ENCODE data around the gene TGM2. TPM values are rescaled to one million over a fixed set of nuclear protein-coding genes. Genes with fewer than 3 reads are reported as not detected.

Gene TGM2
- total and polyA plus RNA-seq, 9 of the 15 experiments (the other 6 are each of a cell fraction or from before 2014, with no cell fraction given): 5.5 to 78.5 (median 37.6) TPM

GRCh38 chr20:38165089-38165965 is at the start of gene TGM2 (continued):
- TF ChIP-seq ERF (CRISPR knock-in tag; IDR thresholded peaks at IDR 0.05) (no peak), ZBTB1 (CRISPR knock-in tag; IDR thresholded peaks at IDR 0.05; ENCODE audit: borderline replicate concordance, low read depth) (no peak), MCM3 (IDR thresholded peaks at IDR 0.05) (peak; percentile 98), NFATC3 (IDR thresholded peaks at IDR 0.05) (no peak), SOX6 (IDR thresholded peaks at IDR 0.05) (0 out of 2 replicates have a peak, but pooled peaks have one; percentile 23), BDP1 (IDR thresholded peaks at IDR 0.05; ENCODE audit: insufficient read depth, insufficient read length) (no peak), HES1 (IDR thresholded peaks at IDR 0.05; ENCODE audit: low read depth) (no peak), ZNF551 (CRISPR knock-in tag; IDR thresholded peaks at IDR 0.05) (no peak), ZNF436 (CRISPR knock-in tag; IDR thresholded peaks at IDR 0.05) (no peak), SMAD1 (IDR thresholded peaks at IDR 0.05; ENCODE audit: low read depth, low read length, partially characterized antibody) (peak; percentile 25), NFIC (IDR thresholded peaks at IDR 0.05) (0 out of 2 replicates have a peak, but pooled peaks have one; percentile 9), DMBX1 (CRISPR knock-in tag; IDR thresholded peaks at IDR 0.05; ENCODE audit: borderline replicate concordance) (0 out of 2 replicates have a peak, but pooled peaks have one; percentile 53), ELF1 (tag; IDR thresholded peaks at IDR 0.05) (no peak), RBM39 (optimal IDR thresholded peaks at IDR 0.05; ENCODE audit: low read depth, low read length) (no peak), CEBPZ (IDR thresholded peaks at IDR 0.05; ENCODE audit: borderline replicate concordance, low read depth, low read length) (no peak)
- TF ChIP-seq, protein P1, sequence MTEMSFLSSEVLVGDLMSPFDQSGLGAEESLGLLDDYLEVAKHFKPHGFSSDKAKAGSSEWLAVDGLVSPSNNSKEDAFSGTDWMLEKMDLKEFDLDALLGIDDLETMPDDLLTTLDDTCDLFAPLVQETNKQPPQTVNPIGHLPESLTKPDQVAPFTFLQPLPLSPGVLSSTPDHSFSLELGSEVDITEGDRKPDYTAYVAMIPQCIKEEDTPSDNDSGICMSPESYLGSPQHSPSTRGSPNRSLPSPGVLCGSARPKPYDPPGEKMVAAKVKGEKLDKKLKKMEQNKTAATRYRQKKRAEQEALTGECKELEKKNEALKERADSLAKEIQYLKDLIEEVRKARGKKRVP (CRISPR knock-in tag; IDR thresholded peaks at IDR 0.05): no peak
- TF ChIP-seq, protein P2, sequence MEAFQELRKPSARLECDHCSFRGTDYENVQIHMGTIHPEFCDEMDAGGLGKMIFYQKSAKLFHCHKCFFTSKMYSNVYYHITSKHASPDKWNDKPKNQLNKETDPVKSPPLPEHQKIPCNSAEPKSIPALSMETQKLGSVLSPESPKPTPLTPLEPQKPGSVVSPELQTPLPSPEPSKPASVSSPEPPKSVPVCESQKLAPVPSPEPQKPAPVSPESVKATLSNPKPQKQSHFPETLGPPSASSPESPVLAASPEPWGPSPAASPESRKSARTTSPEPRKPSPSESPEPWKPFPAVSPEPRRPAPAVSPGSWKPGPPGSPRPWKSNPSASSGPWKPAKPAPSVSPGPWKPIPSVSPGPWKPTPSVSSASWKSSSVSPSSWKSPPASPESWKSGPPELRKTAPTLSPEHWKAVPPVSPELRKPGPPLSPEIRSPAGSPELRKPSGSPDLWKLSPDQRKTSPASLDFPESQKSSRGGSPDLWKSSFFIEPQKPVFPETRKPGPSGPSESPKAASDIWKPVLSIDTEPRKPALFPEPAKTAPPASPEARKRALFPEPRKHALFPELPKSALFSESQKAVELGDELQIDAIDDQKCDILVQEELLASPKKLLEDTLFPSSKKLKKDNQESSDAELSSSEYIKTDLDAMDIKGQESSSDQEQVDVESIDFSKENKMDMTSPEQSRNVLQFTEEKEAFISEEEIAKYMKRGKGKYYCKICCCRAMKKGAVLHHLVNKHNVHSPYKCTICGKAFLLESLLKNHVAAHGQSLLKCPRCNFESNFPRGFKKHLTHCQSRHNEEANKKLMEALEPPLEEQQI (IDR thresholded peaks at IDR 0.05): no peak
